Sciatic nerve (tissue), 2 donors: Measurements from ENCODE around the gene FOXG1. TPM values are rescaled to one million over a fixed set of nuclear protein-coding genes. Genes with fewer than 3 reads are reported as not detected.

Experiments
- ATAC-seq: fragments of 200-7000 bp; cut with Tn5 transposase; one replicate; pipeline ENCODE4 v1.9.1; 2020; ENCODE audit warnings: mild to moderate bottlenecking, moderate library complexity
- DNase-seq: peaks from one replicate; pipeline ENCODE4 v3.0.0-alpha.2; 2020; ENCODE audit warnings: low spot score
- intact Hi-C: fragments of 100-400 bp; cut with DNase I; formaldehyde crosslinking; loops from one replicate; pipeline ENCODE4 v1.14.2; 2022
- total RNA-seq: library from RNA; stranded (reverse); fragmentation: NEBNext Ultra II Directional; extraction: Animal tissue kit (Norgen Biotek cat#: 25700); gene quantifications from one replicate; pipeline ENCODE4 v1.2.1, GENCODE V29; 2021
- donor health status: DM: no; HTN: no; CAD: no.
- donor health status: DM: no; HTN: no; CAD: no.

FOXG1 gene
- total RNA-seq, 1 donor from 2014 or later = 0.09 TPM

DNA sequence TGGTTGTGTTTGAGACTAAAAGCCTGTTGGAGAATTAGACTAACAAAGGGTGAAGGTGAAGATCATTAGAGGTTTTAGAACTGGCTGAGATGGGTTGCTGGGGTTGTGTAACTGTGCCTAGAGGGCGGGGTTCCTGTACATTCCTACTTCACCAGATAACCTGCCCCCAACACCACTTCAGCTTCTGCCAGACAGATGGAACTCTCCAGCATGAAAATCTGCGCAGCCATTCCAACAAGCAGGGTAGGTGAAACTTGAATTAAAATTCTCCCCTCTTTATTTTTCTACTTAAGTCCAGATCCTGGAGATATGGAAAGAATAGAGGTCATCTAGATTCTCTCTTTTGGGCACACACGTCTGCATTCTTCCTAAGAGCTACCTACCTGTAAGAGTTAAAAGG is 6.0 kb downstream of the FOXG1 start:
- intact Hi-C loops = no loop called here
- ATAC-seq (no peak), DNase-seq (no peak)

DNA sequence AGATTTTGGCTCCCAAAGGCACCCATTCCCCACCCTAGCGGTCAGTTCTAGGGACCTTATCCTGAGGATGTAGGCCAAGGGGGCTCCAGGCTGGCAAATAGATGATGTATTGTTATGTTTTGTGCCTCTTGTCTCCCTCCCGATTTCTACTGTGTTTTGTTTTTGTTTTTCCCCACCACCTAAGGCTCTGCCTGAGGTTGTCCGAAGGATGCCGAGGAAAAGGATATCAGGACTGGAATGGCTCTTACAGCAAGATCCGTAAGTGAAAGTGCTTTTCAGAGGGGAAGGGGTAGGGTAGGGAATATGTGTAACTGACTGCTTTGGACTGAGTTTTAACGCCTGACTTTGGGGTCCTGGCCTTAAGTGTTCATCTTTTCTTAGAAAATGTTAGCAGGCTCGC is 6.6 kb downstream of the FOXG1 start:
- intact Hi-C loops = no loop called here
- DNase-seq (no peak), ATAC-seq (no peak)

DNA sequence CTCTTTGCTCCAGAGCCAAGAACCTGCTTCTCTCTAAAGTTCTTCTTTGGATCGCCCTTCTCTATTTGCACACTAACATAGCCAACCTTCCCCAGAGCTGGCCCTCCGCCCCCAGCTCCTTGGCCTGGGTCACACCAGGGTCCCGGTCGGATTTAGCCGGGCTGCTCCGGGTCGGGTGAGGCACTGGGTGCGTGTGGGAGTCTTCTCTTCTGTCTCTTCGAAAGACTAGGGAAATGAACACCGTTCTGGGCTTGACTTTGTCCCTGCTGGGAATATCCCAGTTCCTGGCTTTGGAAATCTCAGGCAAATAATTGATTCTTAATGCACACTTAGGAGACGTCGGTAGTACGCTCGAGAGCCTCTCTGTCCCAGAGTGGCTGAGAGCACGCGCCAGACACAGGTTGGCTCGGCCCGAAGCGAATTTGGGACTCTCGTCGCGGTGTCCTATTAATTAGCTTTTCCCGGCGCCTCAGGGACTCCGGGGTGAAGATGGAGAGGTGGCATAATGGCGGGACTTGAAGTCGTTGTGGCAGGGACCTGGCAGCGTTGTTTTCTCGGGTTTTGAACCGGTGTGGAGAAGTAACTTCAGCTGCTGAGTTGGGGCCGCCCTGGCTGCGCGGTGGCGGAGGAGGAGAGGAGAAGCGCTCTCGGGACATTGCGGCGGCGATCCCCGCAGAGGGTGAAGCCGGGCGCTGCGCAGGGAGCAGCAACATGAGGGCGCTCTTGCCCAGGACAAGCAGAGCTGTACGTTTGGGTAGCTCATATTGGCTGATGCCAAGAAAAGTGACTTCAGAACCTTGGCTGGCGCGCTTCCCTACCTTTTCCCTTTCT is 7.5 kb downstream of the FOXG1 start:
- no peak for DNase-seq
- no peak for ATAC-seq

GRCh38 chr14:28774764-28775735 is 8.5 kb downstream of the FOXG1 start:
- DNase-seq = no peak
- intact Hi-C loops = no loop called here
- no peak for ATAC-seq

More for the DNA sequence above, 7.5 kb downstream of the FOXG1 start:
- intact Hi-C loops = no loop called here

GRCh38 chr14:28776482-28777266 is 10.1 kb downstream of the FOXG1 start:
- DNase-seq (no peak), ATAC-seq (no peak)
- intact Hi-C loops = no loop called here

- ATAC-seq (no peak), DNase-seq (no peak)
- intact Hi-C loops = no loop called here
Observed at GRCh38 chr14:28777471-28778137, 11.0 kb downstream of the FOXG1 start.

- ATAC-seq (no peak), DNase-seq (no peak)
- intact Hi-C loops = no loop called here
Observed at GRCh38 chr14:28778138-28779117, 11.8 kb downstream of the FOXG1 start.

DNA sequence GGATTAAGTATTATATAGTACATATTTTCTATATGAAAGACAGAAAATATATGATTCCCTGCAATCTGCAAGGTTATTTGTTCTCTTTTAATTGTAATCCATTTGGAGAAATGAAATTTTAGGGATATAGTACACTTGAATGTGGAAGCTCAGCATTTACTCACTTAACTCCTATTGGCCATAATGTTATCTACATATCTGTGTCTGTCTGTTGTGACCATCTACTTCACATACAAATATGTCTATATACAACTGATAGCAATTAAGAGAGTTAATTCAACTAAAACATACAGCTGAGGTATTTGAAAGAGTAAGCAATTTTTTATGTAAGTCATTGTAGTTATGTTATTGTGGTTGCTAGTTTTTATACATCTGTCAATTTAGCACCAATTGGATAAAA is 12.9 kb downstream of the FOXG1 start:
- ATAC-seq (no peak), DNase-seq (no peak)
- intact Hi-C loops = no loop called here

DNA sequence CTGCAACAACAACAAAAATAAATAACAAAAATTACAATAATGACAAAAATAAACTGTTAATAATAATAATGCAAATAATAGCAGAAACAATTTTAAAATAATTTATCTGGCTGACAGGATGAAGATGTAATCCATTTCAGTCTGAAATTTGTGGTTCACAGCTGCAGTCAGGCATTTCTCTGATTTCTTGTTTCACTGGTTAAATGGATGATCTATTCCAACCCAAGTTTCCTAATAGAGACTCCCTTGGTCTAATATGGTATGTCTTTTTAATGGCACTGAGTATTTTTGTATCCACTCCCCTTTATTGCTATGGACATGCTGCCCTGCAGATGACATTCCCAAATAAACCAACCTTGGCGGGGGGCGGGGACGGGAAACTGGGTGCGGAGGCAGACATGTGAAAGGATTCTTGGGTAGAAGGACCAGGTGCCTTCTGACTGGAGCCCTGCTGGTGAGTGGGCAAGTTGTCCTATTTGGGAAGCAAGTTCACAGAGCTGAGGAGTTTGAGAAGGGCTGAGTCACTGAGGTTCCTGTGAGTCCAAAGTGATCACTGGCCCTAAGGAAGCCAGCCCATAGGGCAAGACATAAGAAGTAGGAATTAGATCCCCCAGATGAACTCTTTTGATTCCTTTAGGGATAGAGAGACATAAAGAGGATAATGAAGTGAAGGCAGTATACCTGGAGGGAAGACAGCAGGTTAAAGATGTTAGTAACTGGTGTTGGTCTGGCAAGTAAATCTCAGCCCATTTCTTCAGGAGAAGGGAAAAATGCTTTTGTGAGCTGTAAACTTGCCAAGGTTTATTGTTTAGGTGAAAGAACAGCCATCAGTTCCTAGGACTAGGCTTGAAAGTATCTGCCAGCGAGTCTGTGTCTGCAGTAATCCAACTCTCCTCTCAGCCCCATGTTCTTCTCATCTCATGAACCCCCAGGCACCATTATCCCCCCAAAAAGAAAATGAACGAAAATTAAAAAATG is 14.5 kb downstream of the FOXG1 start:
- intact Hi-C loops = no loop called here
- DNase-seq = no peak
- ATAC-seq = no peak

GRCh38 chr14:28782301-28782700 is 15.7 kb downstream of the FOXG1 start:
- no peak for ATAC-seq
- intact Hi-C loops = no loop called here

DNA sequence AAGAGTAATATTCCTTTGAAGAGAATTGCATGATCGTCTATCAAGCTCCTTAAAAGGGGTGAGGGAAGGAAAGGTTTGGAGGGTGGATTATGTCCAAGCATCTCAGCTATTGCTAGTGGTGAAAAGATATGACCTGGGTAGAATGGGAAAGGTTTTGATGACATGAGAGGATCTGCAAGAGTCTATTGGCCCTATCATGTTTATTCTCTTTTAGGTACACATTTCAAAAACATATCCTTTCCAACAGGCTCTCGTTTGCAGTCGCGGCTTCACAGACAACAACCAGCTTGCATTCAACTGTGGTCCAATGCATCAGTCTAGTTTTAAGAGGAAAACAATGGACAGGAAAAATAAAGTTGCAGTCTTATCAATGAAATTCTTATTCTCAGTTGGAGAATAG is 17.1 kb downstream of the FOXG1 start:
- DNase-seq (no peak), ATAC-seq (no peak)
- intact Hi-C loops = no loop called here

More at GRCh38 chr14:28782301-28782700, 15.7 kb downstream of the FOXG1 start:
- no peak for DNase-seq

DNA sequence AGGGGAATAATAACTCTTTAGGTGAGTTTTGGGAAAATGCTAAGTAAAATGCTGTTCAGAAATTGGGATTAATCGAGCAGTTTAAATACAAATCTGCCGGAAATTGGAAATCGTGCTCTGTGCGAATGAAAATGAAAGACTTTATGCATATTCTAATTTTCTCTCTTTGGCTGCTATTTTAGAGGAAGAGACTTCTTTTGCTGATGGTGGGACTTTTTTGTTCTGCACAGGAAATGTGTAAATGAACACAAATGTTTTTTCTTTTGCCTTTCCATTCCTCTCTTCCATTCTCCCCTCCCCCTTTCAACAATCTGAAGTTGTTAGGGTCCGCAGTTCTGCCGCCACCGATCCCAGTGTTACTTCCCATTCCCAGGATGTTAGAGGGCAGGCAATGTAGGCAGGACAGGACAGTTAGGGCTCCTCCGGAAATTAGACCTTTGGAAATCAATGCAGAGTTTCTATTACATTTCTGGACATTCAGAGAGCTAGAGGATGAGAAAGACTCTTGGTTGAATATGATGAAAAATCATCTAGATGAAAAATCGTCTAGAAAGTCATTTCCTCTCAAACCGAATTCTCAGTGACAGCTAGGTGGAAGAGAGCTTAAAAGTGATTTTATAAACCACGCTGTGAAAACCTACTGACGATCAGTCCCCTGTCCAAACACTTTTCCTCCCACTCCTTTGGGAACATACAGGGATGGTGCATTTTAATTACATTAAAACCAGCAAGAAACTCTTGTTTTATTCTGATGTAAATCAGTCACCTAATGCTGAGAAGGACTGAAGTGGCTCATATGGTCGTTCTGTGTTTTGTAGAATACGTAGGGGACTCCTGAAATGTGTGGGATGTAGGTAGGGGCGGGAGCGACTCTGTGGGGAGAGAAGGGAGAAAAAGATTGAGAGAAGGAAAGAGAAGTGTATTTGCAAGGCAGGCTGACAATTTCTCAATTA is 17.8 kb downstream of the FOXG1 start:
- no peak for DNase-seq
- ATAC-seq = no peak

DNA sequence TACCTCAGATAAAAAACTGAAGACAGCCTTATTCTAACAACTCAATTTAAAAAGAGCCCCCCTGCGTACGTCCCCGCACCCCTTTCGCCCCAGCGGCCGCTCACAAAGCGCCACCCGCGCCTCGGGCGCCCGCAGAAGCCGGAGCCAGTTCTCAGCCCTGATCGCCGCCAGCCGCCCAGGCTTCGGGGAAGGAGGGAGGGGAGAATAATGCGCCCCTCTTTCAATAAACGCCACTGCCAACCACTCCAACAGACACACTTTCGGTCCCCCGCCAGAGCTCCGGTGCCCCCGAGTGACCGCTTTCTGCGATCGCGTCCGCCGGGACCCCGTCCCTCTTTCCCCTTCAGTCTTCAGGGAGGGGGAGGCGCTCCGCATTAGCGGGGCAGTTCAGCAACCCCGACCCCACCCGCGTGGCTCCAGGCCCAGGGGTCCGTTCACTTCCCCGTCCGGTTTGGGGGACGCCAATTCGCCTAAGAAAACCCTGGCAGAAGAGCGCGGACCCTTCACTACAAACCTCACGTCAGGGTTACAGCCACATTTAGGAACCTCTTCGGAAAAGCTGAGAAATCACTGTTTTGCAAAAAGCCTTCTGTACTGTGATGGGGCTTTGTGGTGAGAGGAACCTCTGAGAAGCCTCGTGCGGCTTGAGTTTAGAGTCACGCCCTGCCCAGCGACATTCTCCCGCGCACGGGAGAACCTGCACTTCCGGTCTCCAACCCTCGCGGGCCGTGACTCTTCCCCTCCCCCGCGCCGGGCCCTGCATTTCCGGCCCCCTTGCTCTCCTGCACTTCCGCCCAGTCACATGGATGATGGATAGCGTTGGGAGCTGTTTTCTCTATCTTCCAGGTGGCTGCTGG is 18.7 kb downstream of the FOXG1 start:
- intact Hi-C loops = no loop called here
- DNase-seq (no peak), ATAC-seq (peak; percentile 34)

More for the DNA sequence above, 17.8 kb downstream of the FOXG1 start:
- intact Hi-C loops = no loop called here

DNA sequence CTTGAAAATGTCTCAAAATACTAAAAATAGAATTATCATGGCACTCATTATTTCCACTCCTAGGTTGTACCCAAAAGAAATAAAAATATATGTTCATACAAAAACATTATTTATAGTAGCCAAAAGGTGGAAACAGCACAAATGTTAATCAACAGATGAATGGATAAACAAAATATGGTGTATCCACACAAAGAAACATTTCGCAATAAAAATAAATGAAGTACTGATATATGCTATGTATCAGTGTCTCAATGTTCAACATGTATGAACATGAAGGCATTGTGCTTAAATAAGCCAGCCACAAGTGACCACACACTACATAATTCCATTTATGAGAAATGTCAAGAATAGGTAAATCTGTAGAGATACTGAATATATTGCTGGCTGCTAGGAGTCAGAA is 40.9 kb downstream of the FOXG1 start:
- intact Hi-C loops = no loop called here
- DNase-seq (no peak), ATAC-seq (no peak)
